ENCODE results near the gene MYLIP. TPM values are rescaled to one million over a fixed set of nuclear protein-coding genes. Genes with fewer than 3 reads are reported as not detected.

MYLIP gene
- total RNA-seq, 1 donor from 2014 or later = 13.5 TPM

- intact Hi-C loops (cut with micrococcal nuclease) = no loop called here
- DNase-seq = no peak
- Histone ChIP-seq H3K9me3 (replicated peaks) (no peaks in the 10 kb centered on the region), H3K4me3 (no peak overlapping the region), H3K4me1 (no peaks in the 10 kb centered on the region), H3K36me3 (no peaks in the 10 kb centered on the region), H3K27me3 (ENCODE audit: low read depth) (no peaks in the 10 kb centered on the region), H3K27ac (replicated peaks) (no peak overlapping the region)
- no peak for TF ChIP-seq CTCF (IDR thresholded peaks at IDR 0.05; ENCODE audit: borderline replicate concordance)
Measured at GRCh38 chr6:16098211-16098610, 30.7 kb upstream of the MYLIP start.

- H3K4me1 ChIP-seq = peaks cover 10% of the 10 kb centered on the region
- no peak overlapping the region for H3K27ac ChIP-seq (replicated peaks)
- H3K4me3 ChIP-seq = no peak overlapping the region
- no peak for DNase-seq
- H3K9me3 ChIP-seq (replicated peaks) = no peaks in the 10 kb centered on the region
- H3K27me3 ChIP-seq (ENCODE audit: low read depth) = no peaks in the 10 kb centered on the region
- no peak for TF ChIP-seq CTCF (IDR thresholded peaks at IDR 0.05; ENCODE audit: borderline replicate concordance)
- intact Hi-C loops (cut with micrococcal nuclease) = no loop called here
- no peaks in the 10 kb centered on the region for H3K36me3 ChIP-seq
Measured at GRCh38 chr6:16102208-16102607, 26.7 kb upstream of the MYLIP start.

- no peak for DNase-seq
- Histone ChIP-seq H3K4me1 (peaks cover 10% of the 10 kb centered on the region), H3K27me3 (ENCODE audit: low read depth) (no peaks in the 10 kb centered on the region), H3K36me3 (no peaks in the 10 kb centered on the region), H3K27ac (replicated peaks) (no peak overlapping the region), H3K9me3 (replicated peaks) (no peaks in the 10 kb centered on the region), H3K4me3 (no peak overlapping the region)
- intact Hi-C loops (cut with micrococcal nuclease) = no loop called here
- no peak for TF ChIP-seq CTCF (IDR thresholded peaks at IDR 0.05; ENCODE audit: borderline replicate concordance)
Measured at GRCh38 chr6:16103722-16104121, 25.2 kb upstream of the MYLIP start.

GRCh38 chr6:16104624-16105433 is 24.1 kb upstream of the MYLIP start:
- intact Hi-C loops (cut with micrococcal nuclease) = no loop called here

GRCh38 chr6:16105854-16106253 is 23.0 kb upstream of the MYLIP start:
- Histone ChIP-seq H3K4me1 (peaks cover 23% of the 10 kb centered on the region), H3K9me3 (replicated peaks) (no peaks in the 10 kb centered on the region), H3K36me3 (no peaks in the 10 kb centered on the region), H3K27me3 (ENCODE audit: low read depth) (no peaks in the 10 kb centered on the region), H3K4me3 (no peak overlapping the region), H3K27ac (replicated peaks) (no peak overlapping the region)
- TF ChIP-seq CTCF (IDR thresholded peaks at IDR 0.05; ENCODE audit: borderline replicate concordance) = no peak
- intact Hi-C loops (cut with micrococcal nuclease) = no loop called here
- no peak for DNase-seq

More at GRCh38 chr6:16104624-16105433, 24.1 kb upstream of the MYLIP start:
- Histone ChIP-seq H3K27me3 (ENCODE audit: low read depth) (no peaks in the 10 kb centered on the region), H3K36me3 (no peaks in the 10 kb centered on the region), H3K27ac (replicated peaks) (no peak overlapping the region), H3K4me3 (no peak overlapping the region), H3K9me3 (replicated peaks) (no peaks in the 10 kb centered on the region), H3K4me1 (peaks cover 20% of the 10 kb centered on the region)
- no peak for TF ChIP-seq CTCF (IDR thresholded peaks at IDR 0.05; ENCODE audit: borderline replicate concordance)
- DNase-seq = no peak
